BLaER1 (cell line): ENCODE measurements around the gene SCYGR5.

ENCODE experiments used
- H3K27ac ChIP-seq: shearing (Covaris generic); formaldehyde crosslinking; 2 replicates; pipeline ENCODE4 v1.8.1; 2022
- H3K27me3 ChIP-seq: shearing (Covaris generic); formaldehyde crosslinking; 2 replicates; pipeline ENCODE4 v1.8.1; 2022
- H3K36me3 ChIP-seq: shearing (Covaris generic); formaldehyde crosslinking; 2 replicates; pipeline ENCODE4 v1.8.1; 2022
- H3K4me1 ChIP-seq: shearing (Covaris generic); formaldehyde crosslinking; 2 replicates; pipeline ENCODE4 v1.8.1; 2022
- H3K4me2 ChIP-seq: shearing (Covaris generic); formaldehyde crosslinking; 2 replicates; pipeline ENCODE4 v1.8.1; 2022
- H3K4me3 ChIP-seq: shearing (Covaris generic); formaldehyde crosslinking; 2 replicates; pipeline ENCODE4 v1.8.1; 2022
- H3K9ac ChIP-seq: shearing (Covaris generic); formaldehyde crosslinking; 2 replicates; pipeline ENCODE4 v1.8.1; 2022
- H3K9me3 ChIP-seq: shearing (Covaris generic); formaldehyde crosslinking; 2 replicates; pipeline ENCODE4 v1.8.1; 2022
- H4K20me1 ChIP-seq: shearing (Covaris generic); formaldehyde crosslinking; 2 replicates; pipeline ENCODE4 v1.8.1; 2022
- Cebpa-rat ChIP-seq: shearing (Covaris generic); IDR thresholded peaks from 2 replicates; pipeline ENCODE4 v1.8.1; 2022

Gene SCYGR5

DNA sequence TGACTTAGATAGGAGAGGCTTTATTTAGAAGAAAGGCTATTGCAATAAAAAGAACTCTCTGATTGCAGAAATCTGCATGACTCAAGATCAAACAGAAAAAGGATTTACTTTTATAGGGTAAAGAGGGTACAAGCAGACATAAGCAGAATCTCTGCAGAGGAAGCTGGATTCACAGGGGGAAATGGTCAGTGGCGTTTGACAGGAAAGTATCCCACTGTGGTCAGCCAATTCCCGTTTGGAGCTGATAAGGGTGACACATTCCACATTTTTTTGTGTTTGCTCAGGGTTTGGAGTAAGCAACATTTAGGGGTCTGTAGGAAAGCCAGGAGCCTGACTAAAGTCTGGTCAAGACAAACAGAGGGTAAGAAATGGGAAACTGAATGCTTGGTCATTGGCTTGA lies 23.9 kb upstream of the SCYGR5 start:
- TF ChIP-seq Cebpa-rat, result no peak
- H3K4me1 ChIP-seq, result no peaks in the 10 kb centered on the region
- H3K4me2 ChIP-seq, result no peak overlapping the region
- no peak overlapping the region for H3K9ac ChIP-seq
- H3K4me3 ChIP-seq, result no peak overlapping the region
- H3K36me3 ChIP-seq, result no peaks in the 10 kb centered on the region
- no peaks in the 10 kb centered on the region for H4K20me1 ChIP-seq
- H3K27me3 ChIP-seq, result no peaks in the 10 kb centered on the region
- H3K9me3 ChIP-seq, result no peaks in the 10 kb centered on the region
- no peak overlapping the region for H3K27ac ChIP-seq

DNA sequence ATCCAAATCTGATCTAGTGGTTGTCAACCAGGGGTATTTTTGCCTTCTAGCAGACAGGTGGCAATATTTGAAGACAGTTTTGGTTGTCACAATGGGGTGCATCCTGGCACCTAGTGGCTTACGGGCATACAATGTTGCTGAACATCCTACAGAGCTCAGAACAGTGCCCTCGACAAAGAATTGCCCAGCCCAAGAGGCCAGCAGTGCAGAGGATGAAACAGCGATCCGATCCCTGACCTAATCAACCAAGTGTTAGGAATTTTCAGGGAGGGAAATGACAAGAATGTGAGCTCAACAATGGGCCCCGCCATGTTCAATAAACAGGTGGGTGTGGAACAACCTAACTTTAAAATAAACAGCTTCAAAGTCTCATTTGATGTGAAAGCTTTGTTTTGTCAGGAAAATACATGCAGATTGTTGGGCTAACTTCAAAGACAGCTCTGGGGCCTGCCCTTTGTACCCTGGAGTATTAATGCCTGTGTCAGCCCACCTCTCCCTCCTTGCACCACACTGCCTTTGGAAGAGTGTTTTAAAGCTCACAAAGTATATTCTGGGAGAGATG lies 22.5 kb upstream of the SCYGR5 start:
- H3K27ac ChIP-seq, result no peak overlapping the region
- H3K36me3 ChIP-seq, result no peaks in the 10 kb centered on the region
- no peaks in the 10 kb centered on the region for H3K4me1 ChIP-seq
- H3K9me3 ChIP-seq, result no peaks in the 10 kb centered on the region
- H3K4me3 ChIP-seq, result no peak overlapping the region
- H3K9ac ChIP-seq, result no peak overlapping the region
- no peaks in the 10 kb centered on the region for H3K27me3 ChIP-seq
- no peak for TF ChIP-seq Cebpa-rat
- no peak overlapping the region for H3K4me2 ChIP-seq
- no peaks in the 10 kb centered on the region for H4K20me1 ChIP-seq

DNA sequence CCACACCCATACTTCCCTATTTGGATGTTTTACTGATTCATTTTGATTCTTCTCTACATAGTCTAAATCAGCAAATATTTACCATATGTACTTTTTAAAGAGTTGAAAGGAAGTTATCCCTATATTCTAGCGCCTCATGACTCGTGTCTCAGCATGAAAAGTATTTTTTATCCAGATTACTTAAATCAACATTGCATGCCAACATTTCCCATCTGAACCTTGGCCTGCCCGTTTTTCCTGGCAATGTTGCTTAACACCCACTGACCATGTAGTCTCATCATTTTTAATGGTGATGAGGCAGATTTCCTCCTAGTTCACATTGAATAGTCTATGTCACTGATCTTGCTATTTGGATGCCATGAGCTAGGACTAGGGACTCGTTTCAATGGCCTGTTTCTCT lies 13.2 kb upstream of the SCYGR5 start:
- Histone ChIP-seq H3K9me3 (no peaks in the 10 kb centered on the region), H3K4me2 (no peak overlapping the region), H3K27me3 (no peaks in the 10 kb centered on the region), H3K9ac (no peak overlapping the region), H3K27ac (no peak overlapping the region), H3K4me3 (no peak overlapping the region), H3K36me3 (no peaks in the 10 kb centered on the region), H3K4me1 (no peaks in the 10 kb centered on the region), H4K20me1 (no peaks in the 10 kb centered on the region)
- no peak for TF ChIP-seq Cebpa-rat

DNA sequence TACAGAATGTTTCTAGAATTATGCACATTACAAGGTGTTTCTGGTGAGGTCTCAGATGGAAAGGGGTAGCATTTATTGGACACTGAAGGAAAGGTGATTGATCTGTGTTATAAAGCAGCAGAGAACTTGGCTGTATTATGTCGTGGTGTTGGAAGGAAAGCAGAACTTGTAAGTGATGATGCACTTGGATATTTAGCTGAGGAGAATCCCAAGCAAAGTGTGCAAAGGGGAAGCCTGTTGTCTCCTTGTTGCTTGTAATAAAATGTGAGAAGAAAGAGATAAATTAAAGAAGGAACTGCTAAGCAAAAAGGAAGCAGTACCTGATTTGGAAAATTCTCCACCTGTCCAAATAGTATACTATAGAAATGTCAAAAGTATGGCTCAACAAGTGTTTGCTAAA lies 12.2 kb upstream of the SCYGR5 start:
- no peak for TF ChIP-seq Cebpa-rat
- H3K36me3 ChIP-seq, result no peaks in the 10 kb centered on the region
- no peak overlapping the region for H3K4me2 ChIP-seq
- H3K27ac ChIP-seq, result no peak overlapping the region
- no peaks in the 10 kb centered on the region for H3K9me3 ChIP-seq
- no peaks in the 10 kb centered on the region for H3K4me1 ChIP-seq
- H3K4me3 ChIP-seq, result no peak overlapping the region
- H3K9ac ChIP-seq, result no peak overlapping the region
- H4K20me1 ChIP-seq, result no peaks in the 10 kb centered on the region
- no peaks in the 10 kb centered on the region for H3K27me3 ChIP-seq

DNA sequence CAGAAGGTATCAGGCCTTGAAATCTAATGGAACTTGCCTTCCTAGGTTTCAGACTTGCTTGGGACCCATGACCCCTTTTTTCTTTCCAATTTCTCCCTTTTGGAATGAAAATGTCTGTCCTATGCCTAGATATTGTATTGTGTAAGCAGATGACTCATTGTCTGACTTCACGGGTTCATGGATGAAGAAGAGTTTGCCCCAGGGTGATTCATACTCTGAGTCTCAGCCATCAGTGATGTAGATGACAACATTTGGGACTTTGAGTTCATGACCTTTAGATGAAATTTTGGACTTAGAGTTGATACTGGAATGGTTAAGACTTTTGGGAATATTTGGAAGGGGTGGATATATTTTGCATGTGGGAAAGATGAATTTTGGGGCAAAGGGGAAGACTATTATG lies 11.2 kb upstream of the SCYGR5 start:
- no peaks in the 10 kb centered on the region for H3K36me3 ChIP-seq
- H3K4me3 ChIP-seq, result no peak overlapping the region
- H3K27ac ChIP-seq, result no peak overlapping the region
- no peaks in the 10 kb centered on the region for H3K27me3 ChIP-seq
- H3K9ac ChIP-seq, result no peak overlapping the region
- no peaks in the 10 kb centered on the region for H3K4me1 ChIP-seq
- H3K4me2 ChIP-seq, result no peak overlapping the region
- no peak for TF ChIP-seq Cebpa-rat
- no peaks in the 10 kb centered on the region for H4K20me1 ChIP-seq
- H3K9me3 ChIP-seq, result no peaks in the 10 kb centered on the region

DNA sequence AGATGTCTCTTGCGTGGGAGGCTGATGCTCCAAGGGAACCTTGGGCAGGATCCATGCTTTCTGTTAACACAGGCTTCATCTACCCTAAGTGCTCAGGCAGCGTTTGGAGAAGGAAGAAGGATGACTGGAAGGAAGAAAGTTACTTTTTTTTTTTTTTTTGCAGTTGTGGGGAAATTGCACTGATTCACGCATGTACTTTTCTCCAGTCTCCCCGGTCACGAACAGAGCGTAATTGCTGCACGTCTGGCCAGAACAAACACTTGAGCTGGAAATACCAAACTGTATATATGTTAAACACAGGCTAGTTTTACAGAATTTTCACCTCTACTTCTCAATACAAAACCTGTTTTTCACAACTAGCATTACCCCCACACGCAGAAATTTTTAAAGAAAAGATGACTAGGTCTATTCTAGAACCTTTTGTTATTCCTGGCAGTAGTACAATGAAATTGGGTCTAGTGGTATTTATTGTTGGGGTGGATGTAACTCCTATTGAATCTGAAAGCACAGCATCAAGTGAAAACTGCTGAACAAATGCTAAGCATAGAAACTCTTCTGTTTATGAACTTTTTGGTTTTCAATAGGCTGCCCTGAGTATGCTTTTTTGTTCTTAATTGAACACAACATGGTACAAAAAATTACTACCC lies 9.3 kb upstream of the SCYGR5 start:
- H3K27ac ChIP-seq, result no peak overlapping the region
- no peaks in the 10 kb centered on the region for H3K4me1 ChIP-seq
- no peaks in the 10 kb centered on the region for H3K9me3 ChIP-seq
- no peak overlapping the region for H3K4me2 ChIP-seq
- no peaks in the 10 kb centered on the region for H3K27me3 ChIP-seq
- H3K9ac ChIP-seq, result no peak overlapping the region
- no peaks in the 10 kb centered on the region for H4K20me1 ChIP-seq
- no peaks in the 10 kb centered on the region for H3K36me3 ChIP-seq
- H3K4me3 ChIP-seq, result no peak overlapping the region
- TF ChIP-seq Cebpa-rat, result no peak

DNA sequence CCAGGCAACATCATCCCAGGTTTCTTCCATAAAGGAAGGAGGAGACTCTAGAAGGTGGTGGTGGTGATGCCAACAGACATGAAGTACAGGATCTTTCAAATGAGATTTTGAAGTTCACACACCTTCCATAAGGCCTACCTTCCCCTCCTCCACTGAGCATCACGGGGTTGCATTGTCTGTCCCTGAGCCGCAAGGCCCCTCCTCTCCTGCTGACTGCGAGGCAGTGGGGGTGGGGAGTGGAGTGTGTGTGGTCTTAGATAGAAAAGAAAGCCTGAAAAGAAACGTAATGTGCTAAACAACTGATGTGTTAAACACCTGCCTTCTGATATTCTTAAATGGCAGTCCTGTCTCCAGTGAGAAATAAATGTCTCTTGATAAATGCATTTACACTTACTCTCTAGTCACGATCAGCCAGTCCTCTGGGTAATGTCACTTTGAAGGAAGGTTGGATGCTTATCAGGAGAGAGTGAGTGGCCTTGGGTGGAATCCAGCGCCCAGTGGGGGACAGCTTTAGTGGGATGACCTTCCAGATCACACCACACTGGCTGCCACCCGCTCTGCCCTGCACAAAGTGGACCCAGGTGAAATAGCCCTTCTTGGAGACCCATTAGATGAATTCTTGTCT lies 5.5 kb upstream of the SCYGR5 start:
- Histone ChIP-seq H3K4me1 (no peaks in the 10 kb centered on the region), H4K20me1 (no peaks in the 10 kb centered on the region), H3K9ac (no peak overlapping the region), H3K4me2 (no peak overlapping the region), H3K4me3 (no peak overlapping the region), H3K27ac (no peak overlapping the region), H3K27me3 (no peaks in the 10 kb centered on the region), H3K9me3 (no peaks in the 10 kb centered on the region), H3K36me3 (no peaks in the 10 kb centered on the region)
- no peak for TF ChIP-seq Cebpa-rat

DNA sequence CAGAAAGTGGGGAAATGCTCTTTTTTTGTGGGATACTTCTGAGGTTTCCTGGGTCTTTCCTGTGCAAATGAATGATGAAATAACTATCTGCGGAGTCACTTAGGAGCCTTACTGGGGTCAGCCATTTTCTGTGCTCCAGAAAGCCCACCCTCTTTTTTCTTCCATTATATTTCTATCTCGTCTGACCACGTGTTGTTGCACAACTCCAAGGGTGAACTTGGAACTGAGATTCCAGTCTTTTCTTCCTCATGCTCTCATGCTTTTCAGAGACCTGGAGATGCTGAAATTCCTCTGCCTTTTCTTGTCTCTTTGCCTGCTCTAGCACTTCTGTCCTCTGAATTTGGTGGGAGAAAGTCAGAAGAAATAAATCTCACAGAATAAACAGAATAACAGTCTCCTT lies 4.8 kb upstream of the SCYGR5 start:
- Histone ChIP-seq H3K9ac (no peak overlapping the region), H3K4me1 (no peaks in the 10 kb centered on the region), H3K27ac (no peak overlapping the region), H3K27me3 (no peaks in the 10 kb centered on the region), H4K20me1 (no peaks in the 10 kb centered on the region), H3K36me3 (no peaks in the 10 kb centered on the region), H3K4me3 (no peak overlapping the region), H3K4me2 (no peak overlapping the region), H3K9me3 (no peaks in the 10 kb centered on the region)
- no peak for TF ChIP-seq Cebpa-rat

DNA sequence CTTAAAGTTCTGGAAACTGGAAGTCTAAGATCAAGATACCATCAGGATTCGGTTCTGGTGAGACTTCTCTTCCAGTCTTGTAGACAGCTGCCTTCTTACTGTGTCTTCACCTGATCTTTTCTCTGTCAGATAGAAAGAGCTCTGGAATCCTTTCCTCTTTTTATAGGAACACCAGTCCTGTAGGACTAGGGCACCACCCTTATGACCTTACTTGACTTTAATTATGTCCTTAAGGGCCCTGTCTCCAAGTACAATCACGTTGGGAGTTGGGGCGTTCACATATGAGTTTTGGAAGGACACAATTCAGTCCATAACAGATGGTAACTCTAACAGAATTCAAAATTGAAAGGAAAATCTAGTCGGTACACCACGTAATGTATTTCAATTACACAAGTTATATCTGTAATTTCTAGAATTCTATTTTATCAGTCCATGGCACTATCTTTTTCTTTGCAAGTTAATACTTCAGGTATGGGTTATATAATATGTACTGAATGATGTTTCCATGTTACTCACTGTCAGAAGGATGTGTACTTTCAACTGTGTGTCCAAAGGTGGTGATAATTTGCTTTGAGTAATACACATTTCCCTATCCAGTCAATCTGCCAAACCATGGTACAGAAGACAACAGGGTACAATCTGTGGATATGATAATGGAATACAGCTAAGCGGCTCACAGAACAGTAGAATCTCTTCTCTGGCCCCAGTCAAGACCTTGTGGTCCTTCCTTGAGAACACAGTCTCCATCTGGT lies 1.2 kb upstream of the SCYGR5 start:
- no peaks in the 10 kb centered on the region for H3K36me3 ChIP-seq
- H3K4me3 ChIP-seq, result no peak overlapping the region
- H3K4me2 ChIP-seq, result no peak overlapping the region
- H3K27ac ChIP-seq, result no peak overlapping the region
- no peak overlapping the region for H3K9ac ChIP-seq
- no peaks in the 10 kb centered on the region for H3K9me3 ChIP-seq
- H4K20me1 ChIP-seq, result no peaks in the 10 kb centered on the region
- H3K27me3 ChIP-seq, result no peaks in the 10 kb centered on the region
- H3K4me1 ChIP-seq, result no peaks in the 10 kb centered on the region
- no peak for TF ChIP-seq Cebpa-rat
